ENCODE measurements around the gene VWA2.

- no peak for TF ChIP-seq RARB (CRISPR knock-in tag; IDR thresholded peaks at IDR 0.05)
- TF ChIP-seq ZNF70 (CRISPR knock-in tag; IDR thresholded peaks at IDR 0.05), result no peak
- no peak for TF ChIP-seq TCF4 (CRISPR knock-in tag; IDR thresholded peaks at IDR 0.05; ENCODE audit: borderline replicate concordance)
- no peak for TF ChIP-seq ZFP3 (CRISPR knock-in tag; IDR thresholded peaks at IDR 0.05)
- TF ChIP-seq POU6F1 (CRISPR knock-in tag; IDR thresholded peaks at IDR 0.05; ENCODE audit: borderline replicate concordance, low read depth), result no peak
- no peak for TF ChIP-seq CSRNP3 (CRISPR knock-in tag; IDR thresholded peaks at IDR 0.05)
- TF ChIP-seq TOX (CRISPR knock-in tag; IDR thresholded peaks at IDR 0.05; ENCODE audit: borderline replicate concordance), result no peak
Measured at GRCh38 chr10:114328441-114328812, 89.4 kb downstream of the VWA2 start.

Data from SK-N-SH treated with all-trans-retinoic acid at 6 μM for 48 hours (cell line).